ENCODE data around the gene CADPS.

The CADPS gene

GRCh38 chr3:62566022-62566557 lies 309.1 kb downstream of the CADPS start:
- Histone ChIP-seq H3K4me3 (no peak overlapping the region), H3K27ac (no peak overlapping the region), H3K36me3 (no peaks in the 10 kb centered on the region), H3K4me1 (no peaks in the 10 kb centered on the region), H3K9ac (no peak overlapping the region), H3K9me3 (replicated peaks in 1 of 11) (no peaks in the 10 kb centered on the region), H3K4me2 (no peak overlapping the region), H4K20me1 (no peaks in the 10 kb centered on the region), H3K27me3 (no peaks in the 10 kb centered on the region)
- no peak for TF ChIP-seq Cebpa-rat (IDR thresholded peaks at IDR 0.05)

DNA sequence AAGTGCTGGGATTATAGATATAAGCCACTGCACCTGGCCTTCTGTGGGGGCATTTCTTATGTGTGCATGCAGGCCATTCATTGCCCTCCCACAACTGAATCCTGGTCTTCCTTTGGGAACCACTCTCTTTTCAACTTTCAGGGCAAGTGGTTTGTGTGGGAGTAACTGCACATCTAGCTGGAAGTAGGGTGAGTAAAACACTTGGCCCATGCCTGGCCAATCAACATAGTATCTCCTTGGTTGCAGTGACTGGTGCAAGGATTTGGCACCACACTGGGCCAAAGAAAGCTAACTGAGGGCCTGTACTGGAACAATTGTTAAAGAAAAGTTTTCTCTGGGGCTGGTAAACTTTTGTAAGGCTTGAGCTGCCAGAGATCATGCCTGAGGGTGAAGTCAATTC lies 312.6 kb downstream of the CADPS start:
- no peak overlapping the region for H3K9ac ChIP-seq
- H3K4me2 ChIP-seq: no peak overlapping the region
- H3K4me3 ChIP-seq: no peak overlapping the region
- no peak for TF ChIP-seq Cebpa-rat (IDR thresholded peaks at IDR 0.05)
- no peaks in the 10 kb centered on the region for H3K27me3 ChIP-seq
- no peak overlapping the region for H3K27ac ChIP-seq
- no peaks in the 10 kb centered on the region for H3K9me3 ChIP-seq (replicated peaks in 1 of 11)
- H3K36me3 ChIP-seq: no peaks in the 10 kb centered on the region
- H4K20me1 ChIP-seq: no peaks in the 10 kb centered on the region
- no peaks in the 10 kb centered on the region for H3K4me1 ChIP-seq

DNA sequence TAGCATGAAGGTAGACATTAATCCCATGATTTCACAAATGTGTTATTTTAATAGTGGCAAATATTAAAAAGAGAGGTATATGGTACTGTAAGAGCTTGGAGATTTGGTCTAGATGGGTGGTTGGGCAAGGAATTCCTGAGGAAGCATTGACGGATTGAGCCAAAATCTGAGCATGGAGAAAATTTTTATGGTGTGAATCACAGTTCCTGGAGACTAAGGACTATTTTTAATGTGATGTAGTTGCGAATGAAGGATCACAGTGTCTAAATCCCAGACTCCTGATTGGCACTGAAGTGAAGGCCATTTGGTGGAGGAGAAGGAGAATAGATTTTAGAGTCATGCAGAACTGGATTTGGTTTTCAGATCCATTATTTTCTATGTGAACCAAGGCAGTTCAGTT lies 313.2 kb downstream of the CADPS start:
- H3K27ac ChIP-seq: no peak overlapping the region
- H3K4me2 ChIP-seq: no peak overlapping the region
- H3K9me3 ChIP-seq (replicated peaks in 1 of 11): no peaks in the 10 kb centered on the region
- H3K36me3 ChIP-seq: no peaks in the 10 kb centered on the region
- no peak overlapping the region for H3K9ac ChIP-seq
- no peaks in the 10 kb centered on the region for H3K27me3 ChIP-seq
- TF ChIP-seq Cebpa-rat (IDR thresholded peaks at IDR 0.05): no peak
- no peaks in the 10 kb centered on the region for H4K20me1 ChIP-seq
- H3K4me1 ChIP-seq: no peaks in the 10 kb centered on the region
- no peak overlapping the region for H3K4me3 ChIP-seq

- no peaks in the 10 kb centered on the region for H3K4me1 ChIP-seq
- no peaks in the 10 kb centered on the region for H3K36me3 ChIP-seq
- H4K20me1 ChIP-seq: no peaks in the 10 kb centered on the region
- TF ChIP-seq Cebpa-rat (IDR thresholded peaks at IDR 0.05): no peak
- H3K27ac ChIP-seq: no peak overlapping the region
- no peak overlapping the region for H3K9ac ChIP-seq
- no peaks in the 10 kb centered on the region for H3K9me3 ChIP-seq (replicated peaks in 1 of 11)
- no peak overlapping the region for H3K4me3 ChIP-seq
- no peak overlapping the region for H3K4me2 ChIP-seq
- H3K27me3 ChIP-seq: no peaks in the 10 kb centered on the region
Observed at GRCh38 chr3:62559831-62560445, 315.3 kb downstream of the CADPS start.

DNA sequence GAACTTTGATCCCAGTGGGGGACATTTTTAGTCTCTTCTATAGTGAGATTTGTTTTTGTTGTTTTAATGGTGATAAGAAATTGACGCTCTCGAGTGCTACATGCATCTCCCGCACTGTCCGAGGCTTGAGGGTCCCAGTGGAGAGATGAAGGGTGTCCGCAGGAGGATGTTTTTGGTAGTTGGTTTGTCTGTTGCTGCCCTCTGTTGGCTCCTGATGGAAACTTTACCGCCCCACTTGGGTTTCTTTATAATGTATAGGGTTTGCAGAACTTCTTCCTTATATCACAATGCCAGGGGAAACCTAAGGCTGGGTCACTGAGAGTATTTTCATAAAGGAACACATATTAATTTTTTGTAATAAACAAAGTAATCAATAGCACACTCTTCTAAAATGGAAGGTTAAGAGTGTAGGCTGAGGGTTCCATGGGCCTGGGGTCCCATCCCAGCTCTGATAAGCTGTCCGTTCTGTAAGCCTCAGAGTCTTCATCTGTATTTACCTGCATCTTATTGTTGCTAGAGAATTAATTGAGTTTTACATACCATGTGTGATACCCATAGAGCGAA lies 316.6 kb downstream of the CADPS start:
- H4K20me1 ChIP-seq: no peaks in the 10 kb centered on the region
- no peaks in the 10 kb centered on the region for H3K4me1 ChIP-seq
- no peaks in the 10 kb centered on the region for H3K27me3 ChIP-seq
- no peak overlapping the region for H3K4me2 ChIP-seq
- H3K36me3 ChIP-seq: no peaks in the 10 kb centered on the region
- TF ChIP-seq Cebpa-rat (IDR thresholded peaks at IDR 0.05): no peak
- no peak overlapping the region for H3K27ac ChIP-seq
- H3K9ac ChIP-seq: no peak overlapping the region
- no peak overlapping the region for H3K4me3 ChIP-seq
- H3K9me3 ChIP-seq (replicated peaks in 1 of 11): no peaks in the 10 kb centered on the region

DNA sequence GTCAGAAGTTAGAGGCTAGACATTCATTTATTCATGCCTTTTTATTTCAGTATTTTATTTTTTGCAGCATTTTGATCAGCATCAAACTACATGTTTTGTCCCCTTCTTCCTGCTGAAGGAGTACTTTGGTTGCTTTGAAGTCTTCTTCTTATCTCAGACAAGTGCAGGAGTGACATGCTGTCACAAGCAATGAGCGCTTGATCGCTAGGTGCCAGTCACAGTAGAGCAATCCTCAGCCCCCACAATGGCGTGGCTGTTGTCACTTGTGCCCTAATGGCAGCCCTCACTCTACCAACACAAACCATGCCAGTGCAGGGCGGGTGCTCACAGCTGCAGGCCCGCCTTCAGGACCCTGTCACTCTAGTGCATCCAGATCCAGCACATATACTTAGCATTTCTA lies 317.2 kb downstream of the CADPS start:
- no peaks in the 10 kb centered on the region for H3K4me1 ChIP-seq
- H3K4me3 ChIP-seq: no peak overlapping the region
- no peaks in the 10 kb centered on the region for H4K20me1 ChIP-seq
- H3K27ac ChIP-seq: no peak overlapping the region
- no peaks in the 10 kb centered on the region for H3K36me3 ChIP-seq
- no peak for TF ChIP-seq Cebpa-rat (IDR thresholded peaks at IDR 0.05)
- no peaks in the 10 kb centered on the region for H3K27me3 ChIP-seq
- H3K9ac ChIP-seq: no peak overlapping the region
- H3K9me3 ChIP-seq (replicated peaks in 1 of 11): no peaks in the 10 kb centered on the region
- H3K4me2 ChIP-seq: no peak overlapping the region

- H3K4me1 ChIP-seq: no peaks in the 10 kb centered on the region
- H4K20me1 ChIP-seq: no peaks in the 10 kb centered on the region
- no peak overlapping the region for H3K27ac ChIP-seq
- no peaks in the 10 kb centered on the region for H3K27me3 ChIP-seq
- no peaks in the 10 kb centered on the region for H3K9me3 ChIP-seq (replicated peaks in 1 of 11)
- H3K36me3 ChIP-seq: no peaks in the 10 kb centered on the region
- no peak overlapping the region for H3K4me2 ChIP-seq
- H3K9ac ChIP-seq: no peak overlapping the region
- H3K4me3 ChIP-seq: no peak overlapping the region
- TF ChIP-seq Cebpa-rat (IDR thresholded peaks at IDR 0.05): no peak
Observed at GRCh38 chr3:62557450-62557849, 317.8 kb downstream of the CADPS start.

GRCh38 chr3:62556121-62556815 lies 318.9 kb downstream of the CADPS start:
- Histone ChIP-seq H3K36me3 (no peaks in the 10 kb centered on the region), H3K4me2 (no peak overlapping the region), H3K9me3 (replicated peaks in 1 of 11) (no peaks in the 10 kb centered on the region), H4K20me1 (no peaks in the 10 kb centered on the region), H3K27me3 (no peaks in the 10 kb centered on the region), H3K4me1 (no peaks in the 10 kb centered on the region), H3K9ac (no peak overlapping the region), H3K4me3 (no peak overlapping the region), H3K27ac (no peak overlapping the region)
- no peak for TF ChIP-seq Cebpa-rat (IDR thresholded peaks at IDR 0.05)

DNA sequence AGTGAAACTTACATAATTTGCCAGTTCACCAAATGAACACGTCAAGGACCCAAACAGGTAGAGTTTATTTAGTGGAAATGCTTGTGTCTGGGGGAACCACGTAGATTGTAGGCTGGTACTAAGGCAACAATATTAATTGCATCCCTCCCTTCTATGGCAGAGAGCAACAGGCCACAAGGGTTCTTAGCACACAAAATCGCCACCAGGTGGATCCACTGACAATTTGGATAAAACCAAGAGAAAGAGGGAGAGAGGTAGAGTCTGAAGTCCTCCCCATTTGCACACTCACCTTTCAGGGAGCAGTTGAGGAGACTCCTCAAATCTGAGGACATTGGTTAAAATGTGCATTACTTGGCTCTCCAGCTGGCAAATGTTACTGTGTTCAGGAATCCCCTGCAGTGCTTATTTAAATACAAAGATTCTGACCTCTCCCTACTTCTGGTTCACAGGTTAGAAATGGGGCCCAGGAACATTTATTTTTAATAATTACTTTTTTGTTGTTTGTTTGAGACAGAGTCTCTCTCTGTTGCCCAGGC lies 320.9 kb downstream of the CADPS start:
- H3K4me3 ChIP-seq: no peak overlapping the region
- H3K9me3 ChIP-seq (replicated peaks in 1 of 11): no peaks in the 10 kb centered on the region
- H3K4me1 ChIP-seq: no peaks in the 10 kb centered on the region
- no peak overlapping the region for H3K27ac ChIP-seq
- H4K20me1 ChIP-seq: no peaks in the 10 kb centered on the region
- H3K4me2 ChIP-seq: no peak overlapping the region
- H3K36me3 ChIP-seq: no peaks in the 10 kb centered on the region
- H3K27me3 ChIP-seq: no peaks in the 10 kb centered on the region
- no peak for TF ChIP-seq Cebpa-rat (IDR thresholded peaks at IDR 0.05)
- H3K9ac ChIP-seq: no peak overlapping the region

DNA sequence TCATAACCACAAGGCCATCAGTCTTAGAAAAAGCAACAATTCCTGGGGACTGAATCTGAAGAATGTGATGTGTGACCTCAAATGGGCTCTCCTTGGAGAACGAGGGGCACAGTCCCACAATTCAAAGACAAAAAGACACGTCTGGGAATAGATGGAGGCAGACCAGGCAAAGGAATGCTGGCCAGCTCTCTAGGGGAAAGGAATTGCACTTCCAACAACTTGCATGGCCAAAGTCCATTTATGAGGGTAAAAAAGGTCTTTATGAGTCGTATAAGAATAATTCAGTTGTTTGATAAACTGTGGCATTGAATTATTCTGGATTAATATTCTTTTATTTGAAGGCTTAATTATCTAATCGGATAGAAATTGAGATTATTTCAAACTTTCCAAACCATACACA lies 321.4 kb downstream of the CADPS start:
- Histone ChIP-seq H3K4me3 (no peak overlapping the region), H3K9ac (no peak overlapping the region), H3K27me3 (no peaks in the 10 kb centered on the region), H3K27ac (no peak overlapping the region), H4K20me1 (no peaks in the 10 kb centered on the region), H3K9me3 (replicated peaks in 1 of 11) (no peaks in the 10 kb centered on the region), H3K4me2 (no peak overlapping the region), H3K4me1 (no peaks in the 10 kb centered on the region), H3K36me3 (no peaks in the 10 kb centered on the region)
- no peak for TF ChIP-seq Cebpa-rat (IDR thresholded peaks at IDR 0.05)
